Measurements from ENCODE around the gene FAM53B.

DNA sequence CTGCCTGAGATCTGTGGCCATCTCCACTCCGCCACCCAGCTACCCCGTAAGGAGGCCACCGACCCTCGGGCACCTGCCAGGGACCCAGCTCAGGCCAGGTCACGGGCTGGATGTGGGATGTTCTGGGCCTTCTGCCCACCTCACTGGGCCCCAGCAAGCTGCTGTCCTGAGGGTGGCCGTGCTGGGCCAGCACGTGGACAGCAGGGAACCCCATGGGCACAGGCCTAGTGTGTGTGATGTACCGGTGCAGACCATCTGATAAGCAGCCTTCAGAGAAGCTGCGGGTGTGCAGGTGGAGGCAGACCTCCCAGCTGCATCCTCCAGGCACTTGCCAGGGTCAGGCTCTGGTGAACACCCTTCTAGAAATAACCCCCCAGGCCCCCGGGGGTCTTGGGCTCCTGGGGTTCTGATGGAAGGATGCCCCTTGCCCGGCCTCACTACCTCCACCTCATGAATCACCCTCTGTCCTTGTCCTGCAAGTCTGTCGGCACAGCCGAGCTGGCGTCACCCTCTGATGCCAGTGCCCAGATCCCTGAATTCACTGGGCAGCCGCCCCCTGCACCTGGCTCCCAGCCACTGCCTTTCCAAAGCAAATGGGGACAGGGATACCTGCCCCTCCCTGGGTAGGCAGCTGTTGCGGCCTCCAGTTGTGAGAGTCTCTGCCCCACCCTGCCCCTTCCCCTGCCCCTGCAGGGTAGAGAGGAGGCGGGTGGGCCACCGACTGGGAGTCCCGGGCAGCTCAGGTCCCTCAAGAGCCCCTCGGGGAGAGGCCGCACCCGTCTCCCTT, 139.8 kb downstream of the FAM53B start:
- TF ChIP-seq, protein P1, sequence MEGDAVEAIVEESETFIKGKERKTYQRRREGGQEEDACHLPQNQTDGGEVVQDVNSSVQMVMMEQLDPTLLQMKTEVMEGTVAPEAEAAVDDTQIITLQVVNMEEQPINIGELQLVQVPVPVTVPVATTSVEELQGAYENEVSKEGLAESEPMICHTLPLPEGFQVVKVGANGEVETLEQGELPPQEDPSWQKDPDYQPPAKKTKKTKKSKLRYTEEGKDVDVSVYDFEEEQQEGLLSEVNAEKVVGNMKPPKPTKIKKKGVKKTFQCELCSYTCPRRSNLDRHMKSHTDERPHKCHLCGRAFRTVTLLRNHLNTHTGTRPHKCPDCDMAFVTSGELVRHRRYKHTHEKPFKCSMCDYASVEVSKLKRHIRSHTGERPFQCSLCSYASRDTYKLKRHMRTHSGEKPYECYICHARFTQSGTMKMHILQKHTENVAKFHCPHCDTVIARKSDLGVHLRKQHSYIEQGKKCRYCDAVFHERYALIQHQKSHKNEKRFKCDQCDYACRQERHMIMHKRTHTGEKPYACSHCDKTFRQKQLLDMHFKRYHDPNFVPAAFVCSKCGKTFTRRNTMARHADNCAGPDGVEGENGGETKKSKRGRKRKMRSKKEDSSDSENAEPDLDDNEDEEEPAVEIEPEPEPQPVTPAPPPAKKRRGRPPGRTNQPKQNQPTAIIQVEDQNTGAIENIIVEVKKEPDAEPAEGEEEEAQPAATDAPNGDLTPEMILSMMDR (conservative IDR thresholded peaks at IDR 0.05; ENCODE audit: low read length) = no peak
- TF ChIP-seq EZH2phosphoT487 (IDR thresholded peaks at IDR 0.05; ENCODE audit: borderline replicate concordance, low read depth, low read length) = no peak
